NCI-H2227 treated with DMSO at 0.1 percent for 48 hours (cell line): ENCODE measurements around the gene FRMD1.

Source experiments
- DNase-seq: peaks from one replicate; lab custom pipeline; 2025; lab: John Stamatoyannopoulos, UW

Gene FRMD1

GRCh38 chr6:168027521-168027920 is 51.5 kb downstream of the FRMD1 start:
- no peak for DNase-seq

- DNase-seq, result no peak
These were observed 52.1 kb downstream of the FRMD1 start for GRCh38 chr6:168026925-168027324.

GRCh38 chr6:168025831-168026710 is 52.9 kb downstream of the FRMD1 start:
- no peak for DNase-seq

- no peak for DNase-seq
These were observed 54.0 kb downstream of the FRMD1 start for GRCh38 chr6:168024951-168025510.

GRCh38 chr6:168022488-168023321 is 56.3 kb downstream of the FRMD1 start:
- DNase-seq, result no peak

- no peak for DNase-seq
These were observed 57.4 kb downstream of the FRMD1 start for GRCh38 chr6:168021581-168021980.

- no peak for DNase-seq
These were observed 58.8 kb downstream of the FRMD1 start for GRCh38 chr6:168020242-168020641.

GRCh38 chr6:168018664-168019063 is 60.3 kb downstream of the FRMD1 start:
- DNase-seq, result no peak

- no peak for DNase-seq
These were observed 61.4 kb downstream of the FRMD1 start for GRCh38 chr6:168017629-168018028.

- DNase-seq, result no peak
These were observed 62.1 kb downstream of the FRMD1 start for GRCh38 chr6:168016721-168017525.

GRCh38 chr6:168016176-168016620 is 62.8 kb downstream of the FRMD1 start:
- no peak for DNase-seq

- no peak for DNase-seq
These were observed 63.4 kb downstream of the FRMD1 start for GRCh38 chr6:168015482-168016175.

- DNase-seq, result no peak
These were observed 64.0 kb downstream of the FRMD1 start for GRCh38 chr6:168015009-168015408.

- no peak for DNase-seq
These were observed 64.6 kb downstream of the FRMD1 start for GRCh38 chr6:168014428-168014827.

- no peak for DNase-seq
These were observed 65.6 kb downstream of the FRMD1 start for GRCh38 chr6:168013250-168013915.

GRCh38 chr6:168012431-168013249 is 66.4 kb downstream of the FRMD1 start:
- no peak for DNase-seq

- no peak for DNase-seq
These were observed 67.7 kb downstream of the FRMD1 start for GRCh38 chr6:168011291-168011690.

GRCh38 chr6:168009331-168009730 is 69.7 kb downstream of the FRMD1 start:
- no peak for DNase-seq

- DNase-seq, result no peak
These were observed 71.2 kb downstream of the FRMD1 start for GRCh38 chr6:168007592-168008338.
